ENCODE data around the gene LEFTY2.

LEFTY2 gene

DNA sequence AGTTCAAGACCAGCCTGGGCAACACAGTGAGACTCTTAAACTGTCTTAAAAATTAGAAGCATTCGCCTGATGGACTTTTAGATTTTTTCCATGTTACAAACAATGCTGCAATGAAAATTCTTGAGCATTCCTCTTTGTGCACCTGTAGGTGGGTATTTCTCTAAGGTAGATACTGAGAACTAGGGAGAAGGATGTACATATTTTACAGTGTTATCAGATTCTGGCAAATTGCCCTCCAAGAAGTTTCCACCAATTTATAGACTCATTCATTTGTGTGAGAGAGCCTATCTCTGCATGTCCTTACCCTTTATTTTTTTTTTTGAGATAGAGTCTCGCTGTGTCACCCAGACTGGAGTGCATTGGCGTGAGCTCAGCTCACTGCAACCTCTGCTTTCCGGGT is 12.3 kb upstream of the LEFTY2 start:
- H3K27ac ChIP-seq (ENCODE audit: low read length), result no peak overlapping the region
- no peaks in the 10 kb centered on the region for H3K9me2 ChIP-seq (replicated peaks; ENCODE audit: insufficient read depth, low read length)
- no peaks in the 10 kb centered on the region for H3K27me3 ChIP-seq (replicated peaks; ENCODE audit: insufficient read depth, low read length)
- H3K9me3 ChIP-seq (replicated peaks; ENCODE audit: insufficient read depth, low read length), result no peaks in the 10 kb centered on the region
- no peak overlapping the region for H3K9ac ChIP-seq (ENCODE audit: low read length)
- TF ChIP-seq, protein P1, sequence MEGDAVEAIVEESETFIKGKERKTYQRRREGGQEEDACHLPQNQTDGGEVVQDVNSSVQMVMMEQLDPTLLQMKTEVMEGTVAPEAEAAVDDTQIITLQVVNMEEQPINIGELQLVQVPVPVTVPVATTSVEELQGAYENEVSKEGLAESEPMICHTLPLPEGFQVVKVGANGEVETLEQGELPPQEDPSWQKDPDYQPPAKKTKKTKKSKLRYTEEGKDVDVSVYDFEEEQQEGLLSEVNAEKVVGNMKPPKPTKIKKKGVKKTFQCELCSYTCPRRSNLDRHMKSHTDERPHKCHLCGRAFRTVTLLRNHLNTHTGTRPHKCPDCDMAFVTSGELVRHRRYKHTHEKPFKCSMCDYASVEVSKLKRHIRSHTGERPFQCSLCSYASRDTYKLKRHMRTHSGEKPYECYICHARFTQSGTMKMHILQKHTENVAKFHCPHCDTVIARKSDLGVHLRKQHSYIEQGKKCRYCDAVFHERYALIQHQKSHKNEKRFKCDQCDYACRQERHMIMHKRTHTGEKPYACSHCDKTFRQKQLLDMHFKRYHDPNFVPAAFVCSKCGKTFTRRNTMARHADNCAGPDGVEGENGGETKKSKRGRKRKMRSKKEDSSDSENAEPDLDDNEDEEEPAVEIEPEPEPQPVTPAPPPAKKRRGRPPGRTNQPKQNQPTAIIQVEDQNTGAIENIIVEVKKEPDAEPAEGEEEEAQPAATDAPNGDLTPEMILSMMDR (IDR thresholded peaks at IDR 0.05; ENCODE audit: low read length), result no peak
- TF ChIP-seq EZH2 (optimal IDR thresholded peaks at IDR 0.05; ENCODE audit: low read depth, low read length), result no peak
- TF ChIP-seq EZH2phosphoT487 (IDR thresholded peaks at IDR 0.05; ENCODE audit: low read length), result no peak
- no peaks in the 10 kb centered on the region for H3K79me2 ChIP-seq (ENCODE audit: low read length)
- H3K4me3 ChIP-seq (ENCODE audit: low read length), result no peak overlapping the region
- H3F3A ChIP-seq (ENCODE audit: insufficient read depth, low read length), result no peaks in the 10 kb centered on the region
- H3K36me3 ChIP-seq (replicated peaks; ENCODE audit: insufficient read depth, low read length), result no peaks in the 10 kb centered on the region
- DNase-seq, result no peak
- H4K20me1 ChIP-seq (ENCODE audit: insufficient read depth, low read length), result no peaks in the 10 kb centered on the region
- H3K4me2 ChIP-seq (ENCODE audit: low read depth, low read length), result no peak overlapping the region
- H3K4me1 ChIP-seq (ENCODE audit: low read length), result peaks cover 14% of the 10 kb centered on the region; the same call in 1 of the 2 replicates
- H2AFZ ChIP-seq (ENCODE audit: low read length), result no peak overlapping the region

DNA sequence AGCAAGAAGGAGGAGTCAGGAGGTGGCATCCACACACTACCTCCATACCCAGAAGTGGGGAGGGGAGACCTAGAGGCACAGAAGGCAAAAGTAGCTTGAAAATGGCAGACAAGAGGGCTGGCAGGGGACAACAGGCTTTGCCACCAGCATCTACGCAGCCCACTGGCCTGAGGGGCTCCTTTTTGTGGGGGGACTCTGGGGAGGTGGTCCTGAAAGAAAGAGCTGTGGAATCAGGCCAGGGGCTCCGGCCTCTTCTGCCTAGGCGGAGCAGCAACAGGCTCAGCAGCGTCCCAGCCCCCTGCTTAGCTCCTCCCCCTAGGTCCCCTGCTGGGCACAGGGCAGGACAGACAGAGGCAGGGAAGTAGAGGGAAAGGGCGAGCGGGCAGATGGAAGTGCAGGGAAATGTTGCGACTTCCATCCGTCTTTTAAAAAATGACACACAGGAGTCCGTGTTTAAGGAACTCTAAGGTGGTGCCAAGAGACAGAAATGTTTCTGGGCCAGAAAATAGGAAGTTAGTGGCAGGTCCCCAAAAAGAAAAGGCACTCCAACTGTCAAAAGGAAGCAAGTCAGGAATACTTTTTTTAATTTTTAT is 10.0 kb upstream of the LEFTY2 start:
- H3K27me3 ChIP-seq (replicated peaks; ENCODE audit: insufficient read depth, low read length), result no peaks in the 10 kb centered on the region
- TF ChIP-seq, protein P1 (IDR thresholded peaks at IDR 0.05; ENCODE audit: low read length), result no peak
- TF ChIP-seq EZH2phosphoT487 (IDR thresholded peaks at IDR 0.05; ENCODE audit: low read length) (no peak), EZH2 (optimal IDR thresholded peaks at IDR 0.05; ENCODE audit: low read depth, low read length) (no peak)
- no peak overlapping the region for H3K9ac ChIP-seq (ENCODE audit: low read length)
- DNase-seq, result no peak
- H2AFZ ChIP-seq (ENCODE audit: low read length), result no peak overlapping the region
- no peaks in the 10 kb centered on the region for H3K79me2 ChIP-seq (ENCODE audit: low read length)
- H3K36me3 ChIP-seq (replicated peaks; ENCODE audit: insufficient read depth, low read length), result no peaks in the 10 kb centered on the region
- H3K9me2 ChIP-seq (replicated peaks; ENCODE audit: insufficient read depth, low read length), result no peaks in the 10 kb centered on the region
- H3K4me2 ChIP-seq (ENCODE audit: low read depth, low read length), result no peak overlapping the region
- peaks cover 14% of the 10 kb centered on the region; the same call in 1 of the 2 replicates for H3K4me1 ChIP-seq (ENCODE audit: low read length)
- H3K9me3 ChIP-seq (replicated peaks; ENCODE audit: insufficient read depth, low read length), result no peaks in the 10 kb centered on the region
- H4K20me1 ChIP-seq (ENCODE audit: insufficient read depth, low read length), result no peaks in the 10 kb centered on the region
- H3F3A ChIP-seq (ENCODE audit: insufficient read depth, low read length), result no peaks in the 10 kb centered on the region
- H3K27ac ChIP-seq (ENCODE audit: low read length), result no peak overlapping the region
- H3K4me3 ChIP-seq (ENCODE audit: low read length), result no peak overlapping the region

- TF ChIP-seq, protein P1 (IDR thresholded peaks at IDR 0.05; ENCODE audit: low read length), result no peak
- no peak for TF ChIP-seq EZH2phosphoT487 (IDR thresholded peaks at IDR 0.05; ENCODE audit: low read length)
- no peak for TF ChIP-seq EZH2 (optimal IDR thresholded peaks at IDR 0.05; ENCODE audit: low read depth, low read length)
- Histone ChIP-seq H2AFZ (ENCODE audit: low read length) (no peak overlapping the region), H3K9me3 (replicated peaks; ENCODE audit: insufficient read depth, low read length) (no peaks in the 10 kb centered on the region), H4K20me1 (ENCODE audit: insufficient read depth, low read length) (no peaks in the 10 kb centered on the region), H3K4me3 (ENCODE audit: low read length) (no peak overlapping the region), H3F3A (ENCODE audit: insufficient read depth, low read length) (peaks cover 8% of the 10 kb centered on the region), H3K9me2 (replicated peaks; ENCODE audit: insufficient read depth, low read length) (no peaks in the 10 kb centered on the region), H3K27me3 (replicated peaks; ENCODE audit: insufficient read depth, low read length) (no peaks in the 10 kb centered on the region), H3K36me3 (replicated peaks; ENCODE audit: insufficient read depth, low read length) (no peaks in the 10 kb centered on the region), H3K4me2 (ENCODE audit: low read depth, low read length) (no peak overlapping the region), H3K4me1 (ENCODE audit: low read length) (peaks cover 30% of the 10 kb centered on the region), H3K79me2 (ENCODE audit: low read length) (no peaks in the 10 kb centered on the region), H3K9ac (ENCODE audit: low read length) (no peak overlapping the region), H3K27ac (ENCODE audit: low read length) (no peak overlapping the region)
- DNase-seq, result no peak
Measured at GRCh38 chr1:225949041-225949440, 8.0 kb upstream of the LEFTY2 start.

Data from MM.1S (cell line).